RWPE2 (cell line): Measurements from ENCODE around the gene PLAAT5.

Experiments used
- ATAC-seq: fragments of 200-7000 bp; cut with Tn5 transposase; 3 replicates; pipeline ENCODE4 v1.9.1; 2021; ENCODE audit warnings: low read depth
- DNase-seq: peaks from one replicate; pipeline ENCODE4 v3.0.0-alpha.2; 2020; ENCODE audit warnings: low spot score
- H3K27ac ChIP-seq: fragments of 450-650 bp; 2 replicates; pipeline ENCODE4 v1.5.1; 2017; ENCODE audit warnings: mild to moderate bottlenecking; ENCODE audit not compliant: poor library complexity, severe bottlenecking
- H3K27me3 ChIP-seq: fragments of 250-450 bp; sonication (Bioruptor Pico); 2 replicates; pipeline ENCODE4 v1.5.1; 2021; ENCODE audit warnings: mild to moderate bottlenecking, moderate library complexity; ENCODE audit not compliant: insufficient read depth, poor library complexity, severe bottlenecking
- H3K36me3 ChIP-seq: fragments of 250-450 bp; sonication (Bioruptor Pico); 2 replicates; pipeline ENCODE4 v1.5.1; 2020; ENCODE audit warnings: low read depth, mild to moderate bottlenecking, moderate library complexity
- H3K4me1 ChIP-seq: fragments of 250-450 bp; sonication (Bioruptor Pico); 2 replicates; pipeline ENCODE4 v1.5.1; 2021; ENCODE audit warnings: mild to moderate bottlenecking, moderate library complexity; ENCODE audit not compliant: insufficient read depth, poor library complexity, severe bottlenecking
- H3K4me3 ChIP-seq: fragments of 250-450 bp; sonication (Bioruptor Pico); 2 replicates; pipeline ENCODE4 v1.5.1; 2021; ENCODE audit warnings: mild to moderate bottlenecking, moderate library complexity; ENCODE audit not compliant: severe bottlenecking
- H3K9me3 ChIP-seq: fragments of 250-450 bp; sonication (Bioruptor Pico); 2 replicates; pipeline ENCODE4 v1.5.1; 2021; ENCODE audit warnings: mild to moderate bottlenecking, moderate library complexity; ENCODE audit not compliant: severe bottlenecking
- CTCF ChIP-seq: fragments of 450-650 bp; IDR thresholded peaks from one replicate; pipeline ENCODE4 v1.5.1; 2017; ENCODE audit warnings: mild to moderate bottlenecking, moderate library complexity; ENCODE audit not compliant: poor library complexity, severe bottlenecking

The PLAAT5 gene

GRCh38 chr11:63427971-63428508 lies 62.9 kb downstream of the PLAAT5 start:
- Histone ChIP-seq H3K4me1 (no peaks in the 10 kb centered on the region), H3K4me3 (no peak overlapping the region), H3K27me3 (peaks cover 3% of the 10 kb centered on the region), H3K27ac (no peak overlapping the region), H3K9me3 (no peaks in the 10 kb centered on the region), H3K36me3 (no peaks in the 10 kb centered on the region)
- no peak for TF ChIP-seq CTCF
- no peak for ATAC-seq
- DNase-seq, result no peak

GRCh38 chr11:63417174-63417852 lies 73.7 kb downstream of the PLAAT5 start:
- H3K36me3 ChIP-seq, result no peaks in the 10 kb centered on the region
- H3K9me3 ChIP-seq, result no peaks in the 10 kb centered on the region
- DNase-seq (no peak), ATAC-seq (no peak)
- H3K27me3 ChIP-seq, result peaks cover 6% of the 10 kb centered on the region
- H3K4me1 ChIP-seq, result no peaks in the 10 kb centered on the region
- H3K27ac ChIP-seq, result no peak overlapping the region
- no peak overlapping the region for H3K4me3 ChIP-seq
- TF ChIP-seq CTCF, result no peak
